M059J (cell line): Measurements from ENCODE around the gene ATF1. TPM values are rescaled to one million over a fixed set of nuclear protein-coding genes. Genes with fewer than 3 reads are reported as not detected.

Source experiments
- DNase-seq: peaks from one replicate; pipeline ENCODE4 v3.0.0-alpha.2; 2012; ENCODE audit warnings: low read depth
- total RNA-seq: library from RNA; depleted of rRNA; stranded (reverse); fragments of >200 nt; shearing (Covaris generic); gene quantifications from 2 replicates; pipeline ENCODE4 v1.2.3, GENCODE V29; 2014; rRNA removed

ATF1 gene
- total RNA-seq: 21.2 and 33.8 TPM in 2 replicates

GRCh38 chr12:50763639-50764285 is at the start of gene ATF1:
ATF1 (plus strand) TSS chr12:50764101; CDS start chr12:50780146, 16,045 bp downstream.
- peak; percentile 88 for DNase-seq

GRCh38 chr12:50715174-50715573 is 48.7 kb upstream of the ATF1 start:
- no peak for DNase-seq

- no peak for DNase-seq
These were observed 45.1 kb upstream of the ATF1 start for GRCh38 chr12:50718760-50719159.

GRCh38 chr12:50720085-50720484 is 43.8 kb upstream of the ATF1 start:
- no peak for DNase-seq

- DNase-seq: no peak
These were observed 43.4 kb upstream of the ATF1 start for GRCh38 chr12:50720501-50720900.

GRCh38 chr12:50723865-50724264 is 40.0 kb upstream of the ATF1 start:
- no peak for DNase-seq

GRCh38 chr12:50725011-50725942 is 38.6 kb upstream of the ATF1 start:
- DNase-seq: peak; percentile 11

GRCh38 chr12:50727466-50727865 is 36.4 kb upstream of the ATF1 start:
- no peak for DNase-seq

GRCh38 chr12:50728417-50728816 is 35.5 kb upstream of the ATF1 start:
- DNase-seq: no peak

- DNase-seq: no peak
These were observed 35.1 kb upstream of the ATF1 start for GRCh38 chr12:50728841-50729240.

- DNase-seq: peak; percentile 95
These were observed 31.3 kb upstream of the ATF1 start for GRCh38 chr12:50732591-50732990.

- no peak for DNase-seq
These were observed 30.2 kb upstream of the ATF1 start for GRCh38 chr12:50733706-50734105.

- peak; percentile 29 for DNase-seq
These were observed 29.3 kb upstream of the ATF1 start for GRCh38 chr12:50734409-50735263.

GRCh38 chr12:50739611-50740010 is 24.3 kb upstream of the ATF1 start:
- DNase-seq: peak; percentile 32

- peak; percentile 10 for DNase-seq
These were observed 23.6 kb upstream of the ATF1 start for GRCh38 chr12:50740307-50740706.

- peak; percentile 48 for DNase-seq
These were observed 21.1 kb upstream of the ATF1 start for GRCh38 chr12:50742776-50743175.

GRCh38 chr12:50745861-50746260 is 18.0 kb upstream of the ATF1 start:
- no peak for DNase-seq

GRCh38 chr12:50746431-50746830 is 17.5 kb upstream of the ATF1 start:
- no peak for DNase-seq

- DNase-seq: no peak
These were observed 16.1 kb upstream of the ATF1 start for GRCh38 chr12:50747817-50748216.

- no peak for DNase-seq
These were observed 14.4 kb upstream of the ATF1 start for GRCh38 chr12:50749459-50749882.

- no peak for DNase-seq
These were observed 13.5 kb upstream of the ATF1 start for GRCh38 chr12:50750366-50750765.
